Measurements from ENCODE around the gene MDFIC2.

DNA sequence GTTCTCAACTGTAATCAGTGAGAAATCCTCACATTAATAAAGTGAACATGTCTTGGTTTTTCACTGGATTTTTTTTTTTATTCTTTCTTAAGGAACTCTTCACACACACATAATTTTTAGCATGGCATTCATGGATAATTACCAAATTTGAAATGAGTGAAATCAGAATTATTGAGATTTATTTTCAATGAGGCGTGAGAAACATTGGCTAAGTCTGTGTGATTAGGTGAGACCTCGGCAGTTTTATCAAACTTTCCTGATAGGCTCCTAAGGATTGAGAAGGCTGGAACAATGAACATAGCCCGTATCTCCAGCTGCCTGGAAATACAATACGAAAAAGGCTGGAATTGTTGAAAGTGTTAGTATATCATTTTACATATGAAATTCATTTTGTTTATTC, 35.5 kb downstream of the MDFIC2 start:
- no peak for TF ChIP-seq MAX (IDR thresholded peaks at IDR 0.05; ENCODE audit: insufficient read depth, insufficient read length)
- no peak for TF ChIP-seq POLR2AphosphoS5 (IDR thresholded peaks at IDR 0.05; ENCODE audit: insufficient read depth, low read depth, low read length)
- TF ChIP-seq CTCF (IDR thresholded peaks at IDR 0.05; ENCODE audit: extremely low read depth in 1 of 2, insufficient read depth in 1 of 2, low read depth in 1 of 2, low read length in 2 of 2) = no peak
- TF ChIP-seq POLR2A (IDR thresholded peaks at IDR 0.05; ENCODE audit: low read depth, low read length) = no peak
- TF ChIP-seq EZH2 (IDR thresholded peaks at IDR 0.05; ENCODE audit: borderline replicate concordance, low read depth, low read length, severe bottlenecking) = no peak
- TF ChIP-seq MYC (IDR thresholded peaks at IDR 0.05; ENCODE audit: low read depth, low read length) = no peak
- TF ChIP-seq FOS (IDR thresholded peaks at IDR 0.05; ENCODE audit: borderline replicate concordance, insufficient read depth, low read length) = no peak
- no peak for TF ChIP-seq JUN (IDR thresholded peaks at IDR 0.05; ENCODE audit: borderline replicate concordance, insufficient read depth, insufficient read length, low read depth)
